IMR-90 (cell line): ENCODE measurements around the gene FSIP1. TPM values are rescaled to one million over a fixed set of nuclear protein-coding genes. Genes with fewer than 3 reads are reported as not detected.

Experiments
- ATAC-seq: fragments of 200-7000 bp; cut with Tn5 transposase; 2 replicates; pipeline ENCODE4 v1.9.1; 2020; ENCODE audit warnings: low read depth, mild to moderate bottlenecking, moderate library complexity
- BruUV-seq: library from RNA; stranded (reverse); fragments of 400-500 nt; replicated peaks from 2 replicates; lab custom pipeline; 2021; lab: Mats Ljungman, UMichigan
- CTCF ChIA-PET: fragments of 300-600 bp; formaldehyde crosslinking; extraction: SDS; loops from one replicate; lab custom pipeline; 2021; ENCODE audit warnings: antibody characterized with exemption; lab: Yijun Ruan, JAX
- POLR2A ChIA-PET: fragments of 300-600 bp; sonication (Branson Sonifier 250); formaldehyde crosslinking; loops from one replicate; lab custom pipeline; 2022; ENCODE audit warnings: antibody characterized with exemption; ENCODE audit not compliant: unreplicated experiment; lab: Charles Lee
- DNase-seq: peaks from one replicate; pipeline ENCODE4 v3.0.0; 2013
- H2AFZ ChIP-seq: replicated peaks from 2 replicates; pipeline ENCODE3; 2013; ENCODE audit warnings: low read length, mild to moderate bottlenecking; ENCODE audit not compliant: poor library complexity
- H2AK5ac ChIP-seq: 2 replicates; pipeline ENCODE4 v1.6.1; 2013; ENCODE audit warnings: low read depth, low read length, inconsistent platforms
- H2AK9ac ChIP-seq: replicated peaks from 2 replicates; pipeline ENCODE3; 2013; ENCODE audit warnings: mild to moderate bottlenecking, low read depth, low read length, moderate library complexity; ENCODE audit not compliant: poor library complexity
- H2BK120ac ChIP-seq: 2 replicates; pipeline ENCODE4 v1.6.1; 2013; ENCODE audit warnings: low read depth, low read length, inconsistent platforms
- H2BK15ac ChIP-seq: 3 replicates; pipeline ENCODE4 v1.6.1; 2013; ENCODE audit warnings: low read depth, low read length, inconsistent platforms
- H2BK20ac ChIP-seq: 2 replicates; pipeline ENCODE4 v1.6.1; 2013; ENCODE audit warnings: low read depth, mild to moderate bottlenecking, inconsistent platforms, low read length, moderate library complexity
- H2BK5ac ChIP-seq: 2 replicates; pipeline ENCODE4 v1.6.1; 2013; ENCODE audit warnings: mild to moderate bottlenecking, low read depth, low read length, inconsistent platforms; ENCODE audit not compliant: poor library complexity, severe bottlenecking
- H3K14ac ChIP-seq: replicated peaks from 2 replicates; pipeline ENCODE4 v1.6.1; 2013; ENCODE audit warnings: low read depth, low read length, inconsistent platforms
- H3K18ac ChIP-seq: 2 replicates; pipeline ENCODE4 v1.6.1; 2013; ENCODE audit warnings: low read depth, low read length, control low read depth
- H3K23ac ChIP-seq: 2 replicates; pipeline ENCODE4 v1.6.1; 2013; ENCODE audit warnings: low read depth, low read length, inconsistent platforms
- H3K27ac ChIP-seq: 2 replicates; pipeline ENCODE4 v1.5.1; 2013; ENCODE audit warnings: mild to moderate bottlenecking, control low read depth, low read length; ENCODE audit not compliant: insufficient read depth
- H3K27me3 ChIP-seq: 2 replicates; pipeline ENCODE4 v1.6.1; 2013; ENCODE audit warnings: low read length; ENCODE audit not compliant: control insufficient read depth, insufficient read depth
- H3K36me3 ChIP-seq: 2 replicates; pipeline ENCODE4 v1.6.1; 2013; ENCODE audit warnings: low read length, mixed read lengths; ENCODE audit not compliant: control insufficient read depth, insufficient read depth
- H3K4ac ChIP-seq: 2 replicates; pipeline ENCODE4 v1.6.1; 2013; ENCODE audit warnings: low read depth, low read length, inconsistent platforms
- H3K4me1 ChIP-seq: 2 replicates; pipeline ENCODE4 v1.6.1; 2013; ENCODE audit warnings: low read length, mixed read lengths; ENCODE audit not compliant: control insufficient read depth, insufficient read depth
- H3K4me2 ChIP-seq: 2 replicates; pipeline ENCODE4 v1.6.1; 2013; ENCODE audit warnings: low read depth, mild to moderate bottlenecking, control low read depth, low read length, moderate library complexity
- H3K4me3 ChIP-seq: 2 replicates; pipeline ENCODE4 v1.5.1; 2013; ENCODE audit warnings: low read depth, mild to moderate bottlenecking, control low read depth, low read length, moderate library complexity; ENCODE audit not compliant: insufficient read depth
- H3K56ac ChIP-seq: 2 replicates; pipeline ENCODE4 v1.6.1; 2013; ENCODE audit warnings: low read length, inconsistent platforms; ENCODE audit not compliant: insufficient read depth; ENCODE audit errors: extremely low read depth
- H3K79me1 ChIP-seq, 2 experiments: 2 replicates each; pipeline ENCODE4 v1.6.1; 2013; ENCODE audit warnings: low read length in 2 of 2, inconsistent platforms in 1 of 2, low read depth in 1 of 2
- H3K9ac ChIP-seq: 2 replicates; pipeline ENCODE4 v1.6.1; 2013; ENCODE audit warnings: low read depth, low read length, control low read depth
- H3K9me1 ChIP-seq: 2 replicates; pipeline ENCODE4 v1.6.1; 2013; ENCODE audit warnings: low read length, inconsistent platforms; ENCODE audit not compliant: insufficient read depth
- H3K9me3 ChIP-seq: 2 replicates; pipeline ENCODE4 v1.6.1; 2013; ENCODE audit warnings: low read length; ENCODE audit not compliant: control insufficient read depth, insufficient read depth
- H4K20me1 ChIP-seq: 2 replicates; pipeline ENCODE4 v1.6.1; 2013; ENCODE audit warnings: low read length, inconsistent platforms; ENCODE audit not compliant: insufficient read depth
- H4K5ac ChIP-seq: 2 replicates; pipeline ENCODE4 v1.6.1; 2013; ENCODE audit warnings: mild to moderate bottlenecking, low read depth, low read length, control low read depth
- H4K8ac ChIP-seq, 2 experiments: 2 replicates each; pipeline ENCODE4 v1.6.1; 2013; ENCODE audit warnings: low read depth in 2 of 2, low read length in 2 of 2, control low read depth in 1 of 2, inconsistent platforms in 1 of 2
- H4K91ac ChIP-seq: 2 replicates; pipeline ENCODE4 v1.6.1; 2013; ENCODE audit warnings: low read depth, low read length, inconsistent platforms; ENCODE audit not compliant: insufficient read depth
- RFX5 ChIP-seq: IDR thresholded peaks from 2 replicates; pipeline ENCODE4 v1.8.0; 2012; ENCODE audit warnings: low read depth, mild to moderate bottlenecking, low read length, moderate library complexity
- SMC3 ChIP-seq: fragments of 150-350 bp; IDR thresholded peaks from 2 replicates; pipeline ENCODE4 v1.6.1; 2016; ENCODE audit warnings: low read depth, mild to moderate bottlenecking, antibody characterized with exemption, low read length, moderate library complexity
- WGBS, 2 experiments: methylation state at CpG; one replicate each; pipeline versions ENCODE4 v1.1.5 to v1.1.7; 2013; ENCODE audit warnings: missing lambda C conversion rate in 2 of 2; ENCODE audit not compliant: insufficient read length in 1 of 2; ENCODE audit errors: extremely low coverage in 2 of 2; 5-methylcytosine and 5-hydroxymethylcytosine counted together
- dilution Hi-C: fragments of 300-500 bp; cut with HindIII; formaldehyde crosslinking; loops from one replicate; pipeline ENCODE4 v1.14.3; 2018; ENCODE audit warnings: low sequenced_read_pairs; ENCODE audit not compliant: unreplicated experiment
- in situ Hi-C: fragments of 300-500 bp; cut with MboI; formaldehyde crosslinking; loops from 3 replicates; pipeline ENCODE4 v1.14.3; 2019; ENCODE audit warnings: low sequenced_read_pairs, inconsistent platforms, mixed read lengths
- intact Hi-C: fragments of 100-400 bp; cut with micrococcal nuclease; formaldehyde crosslinking; loops from 2 replicates; pipeline ENCODE4 v1.10.0; 2022
- polyA plus RNA-seq, 3 experiments: library from polyadenylated mRNA; depleted of rRNA; stranded (reverse); fragments of >200 nt; gene quantifications; 2 replicates each; pipeline ENCODE4 v1.2.3, GENCODE V29; 2012; ENCODE audit warnings: low replicate concordance in 1 of 3
- total RNA-seq: library from RNA; depleted of rRNA; stranded (reverse); fragments of >200 nt; gene quantifications from 2 replicates; pipeline ENCODE4 v1.2.3, GENCODE V29; 2012

The FSIP1 gene
- total and polyA plus RNA-seq, 2 of the 4 experiments (the other 2 are of a cell fraction) = 0.10 to 0.18 TPM

DNA sequence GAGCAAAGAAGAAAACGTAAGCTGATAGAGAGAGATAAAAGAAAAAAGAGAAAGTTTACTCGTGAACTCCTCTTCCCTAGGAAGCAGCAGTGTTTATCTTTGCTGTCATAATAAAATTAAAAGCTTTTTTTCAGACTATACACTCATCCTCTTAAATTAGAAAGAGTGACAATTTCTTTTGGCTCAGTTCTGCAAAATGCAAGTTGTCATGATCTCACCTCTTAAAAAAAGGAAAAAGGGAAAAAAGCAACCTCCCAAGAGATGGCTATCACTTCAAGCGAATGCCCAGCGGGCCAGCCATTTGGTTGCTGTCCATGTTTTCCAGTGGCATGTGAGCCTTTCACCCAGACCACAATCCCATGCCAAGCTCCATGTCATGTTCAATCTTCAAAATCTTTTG, 208.8 kb downstream of the FSIP1 start:
- no peak for ATAC-seq
- Histone ChIP-seq H2BK5ac (no peak overlapping the region), H3K4me2 (no peak overlapping the region), H4K20me1 (no peaks in the 10 kb centered on the region), H2BK120ac (no peak overlapping the region; the same call in 1 of the 2 replicates), H3K4me1 (peaks cover 8% of the 10 kb centered on the region), H3K18ac (peak overlapping the region; percentile 66), H2BK20ac (no peak overlapping the region), H3K36me3 (no peaks in the 10 kb centered on the region), H3K27me3 (no peaks in the 10 kb centered on the region), H3K14ac (0 out of 2 replicates have a peak overlapping the region, but pooled peaks have one; percentile 10), H2AK9ac (no peak overlapping the region), H4K91ac (no peak overlapping the region), H2BK15ac (no peak overlapping the region), H2AFZ (no peak overlapping the region), H3K9me1 (peaks cover 8% of the 10 kb centered on the region; the same call in 1 of the 2 replicates), H3K9ac (no peak overlapping the region), H3K4me3 (no peak overlapping the region), H3K4ac (no peak overlapping the region), H3K56ac (no peak overlapping the region), H3K79me1 (peaks cover 3 to 6% of the 10 kb centered on the region in 2 experiments; a peak in 1 of 4 replicates), H3K9me3 (no peaks in the 10 kb centered on the region), H4K8ac (no peak overlapping the region), H2AK5ac (no peak overlapping the region), H4K5ac (peak overlapping the region; percentile 70; the same call in 1 of the 2 replicates), H3K27ac (peak overlapping the region; percentile 6; the same call in 1 of the 2 replicates), H3K23ac (no peak overlapping the region)
- dilution Hi-C loops (no loop called here), in situ Hi-C loops (no loop called here), intact Hi-C loops (no loop called here)
- POLR2A ChIA-PET = no interaction called here
- DNase-seq = peak; percentile 36
- CTCF ChIA-PET = interaction anchor here (0.7 kb wide), 1 partner anchor 139 kb away, joined by 3 read pairs; no protein-coding TSS in a partner anchor
- TF ChIP-seq RFX5 = no peak
- no peak for TF ChIP-seq SMC3
- WGBS, 2 experiments = no CpG with 5 or more reads among the region's 4 CpGs
- BruUV-seq = no TSS peak
